AG04449 (cell line): ENCODE results near the gene TEN1.

Experiments
- CTCF ChIA-PET: fragments of 350-600 bp; formaldehyde crosslinking; extraction: SDS; loops from one replicate; lab custom pipeline; 2021; ENCODE audit warnings: antibody characterized with exemption; lab: Yijun Ruan, JAX
- POLR2A ChIA-PET: fragments of 400-600, 350-600 bp; formaldehyde crosslinking; extraction: SDS; loops from one replicate; lab custom pipeline; 2020; ENCODE audit warnings: antibody characterized with exemption, inconsistent platforms; lab: Yijun Ruan, JAX
- DNase-seq: peaks from one replicate; pipeline ENCODE4 v3.0.0-alpha.2; 2010; ENCODE audit warnings: low read depth, low spot score
- H3K4me3 ChIP-seq: 2 replicates; pipeline ENCODE4 v1.5.1; 2011; ENCODE audit warnings: low read depth, mild to moderate bottlenecking, control low read depth, low read length
- CTCF ChIP-seq: IDR thresholded peaks from one replicate; pipeline ENCODE4 v1.5.1; 2011; ENCODE audit warnings: mild to moderate bottlenecking, moderate library complexity, low read length, control low read depth, inconsistent platforms; ENCODE audit not compliant: insufficient read depth; ENCODE audit errors: missing control alignments

The TEN1 gene

GRCh38 chr17:76018340-76018680 is 39.3 kb downstream of the TEN1 start:
- no peak overlapping the region for H3K4me3 ChIP-seq
- TF ChIP-seq CTCF, result no peak
- CTCF ChIA-PET, result interaction anchor here (1.4 to 15.6 kb wide), 5 partner anchors 12 to 280 kb away, joined by 4 to 363 read pairs (median 15); partner anchors contain the start of gene CDK3
- no peak for DNase-seq
- POLR2A ChIA-PET, result no interaction called here

- ChIA-PET POLR2A (no interaction called here), CTCF (interaction anchor here (0.9 to 15.6 kb wide), 3 partner anchors 13 to 261 kb away, joined by 3 to 363 read pairs (median 113); partner anchors contain the start of gene CDK3)
- no peak for TF ChIP-seq CTCF
- no peak overlapping the region for H3K4me3 ChIP-seq
- no peak for DNase-seq
These were observed 39.8 kb downstream of the TEN1 start for GRCh38 chr17:76018801-76019200.

- no peak for TF ChIP-seq CTCF
- POLR2A ChIA-PET, result no interaction called here
- no peak for DNase-seq
- no peak overlapping the region for H3K4me3 ChIP-seq
- CTCF ChIA-PET, result interaction anchor here (0.6 to 15.6 kb wide), 6 partner anchors 11 to 260 kb away, joined by 3 to 363 read pairs (median 4); partner anchors contain the start of gene CDK3
These were observed 40.9 kb downstream of the TEN1 start for GRCh38 chr17:76019833-76020467.

GRCh38 chr17:76022285-76022684 is 43.2 kb downstream of the TEN1 start:
- no peak for DNase-seq
- CTCF ChIA-PET, result interaction anchor here (1.0 to 15.6 kb wide), 2 partner anchors 8 to 20 kb away, joined by 3 to 363 read pairs; partner anchors contain the start of gene CDK3
- H3K4me3 ChIP-seq, result no peak overlapping the region
- no peak for TF ChIP-seq CTCF
- POLR2A ChIA-PET, result interaction anchor here (0.7 kb wide), 1 partner anchor 43 kb away, joined by 3 read pairs; no protein-coding TSS in a partner anchor

- POLR2A ChIA-PET, result no interaction called here
- no peak overlapping the region for H3K4me3 ChIP-seq
- no peak for DNase-seq
- CTCF ChIA-PET, result interaction anchor here (1.5 kb wide), 1 partner anchor 9 kb away, joined by 7 read pairs; no protein-coding TSS in a partner anchor
- no peak for TF ChIP-seq CTCF
These were observed 44.2 kb downstream of the TEN1 start for GRCh38 chr17:76022973-76023899.

GRCh38 chr17:76023900-76024237 is 44.8 kb downstream of the TEN1 start:
- no peak overlapping the region for H3K4me3 ChIP-seq
- no peak for TF ChIP-seq CTCF
- POLR2A ChIA-PET, result no interaction called here
- no peak for DNase-seq
- CTCF ChIA-PET, result interaction anchor here (1.5 kb wide), 1 partner anchor 10 kb away, joined by 7 read pairs; no protein-coding TSS in a partner anchor
